ENCODE measurements around the gene MDC1.

The MDC1 gene

GRCh38 chr6:30683183-30683979 is 33.7 kb downstream of the MDC1 start:
- TF ChIP-seq GATA3 (IDR thresholded peaks at IDR 0.05; ENCODE audit: low read depth, low read length), result no peak
- no peak for TF ChIP-seq GATA2 (IDR thresholded peaks at IDR 0.05; ENCODE audit: low read depth, low read length)

DNA sequence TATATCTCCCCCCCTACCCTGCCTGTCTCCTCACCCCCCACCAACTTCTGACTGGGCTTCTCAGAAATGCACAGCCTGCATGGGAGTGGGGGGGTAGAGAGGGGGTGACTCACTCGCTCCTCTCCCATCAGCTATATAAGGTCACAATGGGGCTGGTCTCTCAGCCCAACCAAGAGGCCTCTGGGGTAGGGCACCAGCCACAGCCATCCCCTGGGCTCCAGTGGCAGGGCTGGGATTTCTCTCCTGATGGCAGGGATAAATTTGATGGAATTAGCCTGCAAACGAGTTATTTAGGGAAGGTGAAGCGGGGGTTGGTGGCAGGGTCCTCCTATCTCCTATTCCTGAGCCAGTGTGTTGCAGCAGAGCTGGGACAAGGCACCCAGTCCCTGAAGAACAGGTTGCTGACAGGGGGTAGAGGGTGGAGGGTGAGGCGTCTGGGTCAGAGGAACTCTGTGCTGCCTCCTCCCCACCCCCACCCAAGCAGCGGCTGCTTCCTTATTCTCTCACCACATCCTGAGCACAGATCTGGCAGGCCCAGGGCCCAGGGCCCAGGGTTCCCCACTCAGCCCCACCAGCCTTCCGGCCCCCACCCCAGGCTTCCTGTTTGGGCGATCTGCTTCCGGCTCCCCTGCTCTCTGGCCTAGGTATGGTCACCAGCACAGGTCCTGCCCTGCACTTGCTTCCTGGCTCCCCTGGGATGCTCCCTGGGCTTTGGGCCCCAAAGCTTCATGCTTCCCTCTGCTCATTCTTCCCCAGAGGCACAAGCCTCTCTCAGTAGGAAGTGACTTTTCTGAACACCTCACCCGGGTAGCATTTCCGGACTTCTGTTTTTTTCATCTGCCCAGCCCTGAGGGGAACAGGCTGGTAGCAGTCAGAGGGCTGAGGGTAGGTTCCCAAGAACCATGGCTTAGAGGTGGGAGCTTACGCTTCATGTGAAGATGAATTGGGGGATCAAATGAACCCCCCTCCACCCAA is 34.7 kb downstream of the MDC1 start:
- TF ChIP-seq GATA3 (IDR thresholded peaks at IDR 0.05; ENCODE audit: low read depth, low read length) (no peak), GATA2 (IDR thresholded peaks at IDR 0.05; ENCODE audit: low read depth, low read length) (no peak)

- TF ChIP-seq GATA3 (IDR thresholded peaks at IDR 0.05; ENCODE audit: low read depth, low read length), result no peak
- TF ChIP-seq GATA2 (IDR thresholded peaks at IDR 0.05; ENCODE audit: low read depth, low read length), result no peak
Observed at GRCh38 chr6:30681766-30682142, 35.3 kb downstream of the MDC1 start.

GRCh38 chr6:30679765-30680535 is 37.1 kb downstream of the MDC1 start:
- TF ChIP-seq GATA2 (IDR thresholded peaks at IDR 0.05; ENCODE audit: low read depth, low read length) (no peak), GATA3 (IDR thresholded peaks at IDR 0.05; ENCODE audit: low read depth, low read length) (no peak)

GRCh38 chr6:30678964-30679726 is 37.9 kb downstream of the MDC1 start:
- TF ChIP-seq GATA2 (IDR thresholded peaks at IDR 0.05; ENCODE audit: low read depth, low read length) (no peak), GATA3 (IDR thresholded peaks at IDR 0.05; ENCODE audit: low read depth, low read length) (no peak)

DNA sequence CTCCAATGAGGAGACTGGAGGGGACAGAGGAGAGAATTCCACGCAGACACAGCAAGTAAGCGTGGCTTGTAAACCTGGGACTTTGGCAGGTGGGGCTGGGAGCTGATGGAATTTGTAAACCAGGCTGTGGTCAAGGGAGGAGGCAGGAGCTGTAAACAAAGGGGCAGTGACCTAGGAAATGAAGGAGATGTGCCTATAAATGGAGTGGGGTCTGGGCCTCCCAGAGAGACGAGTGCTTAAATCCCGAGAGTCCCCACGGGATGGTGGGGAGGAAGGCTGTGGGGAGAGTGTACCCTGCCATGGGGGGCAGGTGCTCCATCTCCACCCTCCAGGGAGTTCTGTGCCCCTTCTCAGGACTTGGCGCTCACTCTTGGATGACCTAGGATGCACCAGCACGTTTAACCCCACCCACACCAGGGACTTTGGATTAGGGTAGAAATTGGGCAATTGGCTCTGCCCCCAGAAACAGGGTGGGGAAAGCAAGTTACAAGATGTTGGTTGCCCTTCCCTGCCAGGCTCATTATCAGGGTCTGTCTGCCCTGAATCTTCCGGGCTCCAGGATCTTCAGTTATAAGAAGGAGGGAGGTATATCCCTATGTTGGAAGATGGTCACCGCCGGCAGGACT is 40.3 kb downstream of the MDC1 start:
- no peak for TF ChIP-seq GATA3 (IDR thresholded peaks at IDR 0.05; ENCODE audit: low read depth, low read length)
- no peak for TF ChIP-seq GATA2 (IDR thresholded peaks at IDR 0.05; ENCODE audit: low read depth, low read length)

DNA sequence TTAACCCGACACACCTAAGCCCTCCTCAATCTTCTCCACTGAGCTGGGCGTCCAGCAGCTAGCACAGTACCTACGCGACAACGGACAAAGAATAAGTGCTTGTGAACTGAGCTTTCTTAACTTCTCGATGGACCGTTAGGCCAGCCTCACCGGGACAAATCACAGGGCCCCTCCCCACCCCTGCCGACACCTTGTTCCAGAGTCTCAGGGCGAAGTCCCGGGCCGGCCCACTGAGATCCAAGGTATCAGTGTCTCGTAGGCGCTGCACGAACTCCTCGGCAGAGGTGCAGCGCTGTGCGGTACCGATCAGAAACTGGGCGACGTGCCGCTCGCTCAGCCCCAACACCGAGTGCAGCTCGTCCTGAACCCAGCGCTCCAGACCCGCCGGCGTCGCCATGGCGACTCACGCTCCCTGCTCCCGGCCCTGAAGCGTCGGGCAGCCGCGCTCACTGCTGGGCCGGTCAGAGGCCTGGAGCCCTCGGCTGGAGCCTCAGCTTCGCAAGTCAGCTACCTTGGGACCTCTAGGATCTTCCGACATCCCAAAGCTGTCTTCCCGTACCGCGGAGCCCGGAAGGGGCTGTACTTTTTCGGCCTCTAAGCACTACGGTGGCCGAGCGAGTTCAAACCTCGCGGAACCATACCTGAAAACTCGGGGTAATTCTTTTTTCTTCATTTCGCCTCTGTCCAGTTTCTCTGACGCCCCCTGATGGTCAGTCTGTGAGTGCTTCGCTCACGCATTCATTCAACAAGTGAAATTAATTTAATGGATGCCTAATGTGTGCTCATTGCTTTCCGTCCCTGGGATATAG is 44.4 kb downstream of the MDC1 start, which contains the start of gene DHX16:
TSS of gene DHX16 (minus strand) at position 562 of the 809 bp plus-strand sequence. CDS start at position 397, 165 bp downstream.
- TF ChIP-seq GATA3 (IDR thresholded peaks at IDR 0.05; ENCODE audit: low read depth, low read length) (no peak), GATA2 (IDR thresholded peaks at IDR 0.05; ENCODE audit: low read depth, low read length) (no peak)

- TF ChIP-seq GATA3 (IDR thresholded peaks at IDR 0.05; ENCODE audit: low read depth, low read length), result no peak
- no peak for TF ChIP-seq GATA2 (IDR thresholded peaks at IDR 0.05; ENCODE audit: low read depth, low read length)
Observed at GRCh38 chr6:30670760-30671527, 46.1 kb downstream of the MDC1 start.

GRCh38 chr6:30664994-30665767 is 51.9 kb downstream of the MDC1 start:
- TF ChIP-seq GATA2 (IDR thresholded peaks at IDR 0.05; ENCODE audit: low read depth, low read length), result no peak
- TF ChIP-seq GATA3 (IDR thresholded peaks at IDR 0.05; ENCODE audit: low read depth, low read length), result no peak

- TF ChIP-seq GATA2 (IDR thresholded peaks at IDR 0.05; ENCODE audit: low read depth, low read length) (no peak), GATA3 (IDR thresholded peaks at IDR 0.05; ENCODE audit: low read depth, low read length) (no peak)
Observed at GRCh38 chr6:30657454-30657853, 59.6 kb downstream of the MDC1 start.

DNA sequence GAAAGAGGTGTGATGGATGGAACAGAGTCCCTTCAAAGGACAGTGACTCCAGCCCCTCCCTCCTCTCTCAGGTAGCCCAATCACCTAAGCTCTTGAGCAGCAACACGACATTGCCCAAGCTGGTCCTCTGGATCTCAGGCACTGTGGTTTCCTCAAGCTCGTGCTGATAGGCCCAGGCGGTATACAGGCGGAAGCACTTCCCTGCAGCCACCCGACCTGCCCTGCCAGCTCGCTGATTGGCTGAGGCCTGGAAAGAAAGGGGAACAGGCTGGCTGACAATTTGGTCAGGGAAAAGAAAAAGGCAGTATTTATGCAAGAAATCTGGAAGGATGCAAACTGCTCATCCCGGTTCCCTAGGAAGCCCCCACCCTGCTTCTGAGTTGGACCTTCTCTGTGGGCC is 60.6 kb downstream of the MDC1 start:
- TF ChIP-seq GATA2 (IDR thresholded peaks at IDR 0.05; ENCODE audit: low read depth, low read length) (no peak), GATA3 (IDR thresholded peaks at IDR 0.05; ENCODE audit: low read depth, low read length) (no peak)

Data from SH-SY5Y (cell line).